Measurements from ENCODE around the gene GMDS.

GMDS gene

DNA sequence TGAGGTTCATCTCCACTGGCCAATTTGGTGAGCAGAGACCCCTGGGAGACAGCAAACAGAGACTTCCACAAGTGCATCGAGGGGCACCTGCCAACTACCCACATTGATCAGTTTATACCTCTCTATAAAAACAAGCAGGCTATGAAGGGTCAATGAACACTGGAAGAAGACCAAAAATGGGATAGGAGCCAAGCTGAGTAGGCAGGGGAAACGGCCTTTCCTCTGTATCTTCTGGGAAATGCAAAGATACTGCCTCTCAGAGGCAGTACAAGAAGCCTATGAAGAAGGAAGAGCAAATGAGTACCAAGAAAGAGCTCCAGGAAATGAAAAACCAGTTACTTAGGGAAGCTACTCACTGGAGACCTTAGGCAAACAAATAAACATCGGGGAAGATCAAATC is 247.7 kb downstream of the GMDS start:
- H3K4me1 ChIP-seq (ENCODE audit: insufficient read depth, low read length): no peaks in the 10 kb centered on the region
- no peak for DNase-seq
- no peak for TF ChIP-seq EZH2 (IDR thresholded peaks at IDR 0.05; ENCODE audit: borderline replicate concordance, low read depth, low read length, severe bottlenecking)
- TF ChIP-seq, protein P1, sequence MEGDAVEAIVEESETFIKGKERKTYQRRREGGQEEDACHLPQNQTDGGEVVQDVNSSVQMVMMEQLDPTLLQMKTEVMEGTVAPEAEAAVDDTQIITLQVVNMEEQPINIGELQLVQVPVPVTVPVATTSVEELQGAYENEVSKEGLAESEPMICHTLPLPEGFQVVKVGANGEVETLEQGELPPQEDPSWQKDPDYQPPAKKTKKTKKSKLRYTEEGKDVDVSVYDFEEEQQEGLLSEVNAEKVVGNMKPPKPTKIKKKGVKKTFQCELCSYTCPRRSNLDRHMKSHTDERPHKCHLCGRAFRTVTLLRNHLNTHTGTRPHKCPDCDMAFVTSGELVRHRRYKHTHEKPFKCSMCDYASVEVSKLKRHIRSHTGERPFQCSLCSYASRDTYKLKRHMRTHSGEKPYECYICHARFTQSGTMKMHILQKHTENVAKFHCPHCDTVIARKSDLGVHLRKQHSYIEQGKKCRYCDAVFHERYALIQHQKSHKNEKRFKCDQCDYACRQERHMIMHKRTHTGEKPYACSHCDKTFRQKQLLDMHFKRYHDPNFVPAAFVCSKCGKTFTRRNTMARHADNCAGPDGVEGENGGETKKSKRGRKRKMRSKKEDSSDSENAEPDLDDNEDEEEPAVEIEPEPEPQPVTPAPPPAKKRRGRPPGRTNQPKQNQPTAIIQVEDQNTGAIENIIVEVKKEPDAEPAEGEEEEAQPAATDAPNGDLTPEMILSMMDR (IDR thresholded peaks at IDR 0.05; ENCODE audit: borderline replicate concordance, extremely low read depth, low read length, poor library complexity, severe bottlenecking): no peak
- no peaks in the 10 kb centered on the region for H3K79me2 ChIP-seq (ENCODE audit: insufficient read depth, low read length)
- H3K27me3 ChIP-seq (ENCODE audit: insufficient read depth, low read length, poor library complexity): no peaks in the 10 kb centered on the region
- no peak overlapping the region for H3K4me2 ChIP-seq (ENCODE audit: insufficient read depth, low read length)
- H3K9me3 ChIP-seq (ENCODE audit: insufficient read depth, low read length, severe bottlenecking): no peaks in the 10 kb centered on the region
- no peak overlapping the region for H2AFZ ChIP-seq (ENCODE audit: low read depth, low read length)
- H4K20me1 ChIP-seq (ENCODE audit: insufficient read depth, low read length): 0 out of 2 replicates have a peak, but pooled peaks cover 3% of the 10 kb centered on the region
- H3K27ac ChIP-seq (ENCODE audit: low read length): no peak overlapping the region
- H3K36me3 ChIP-seq (ENCODE audit: insufficient read depth, low read length): no peaks in the 10 kb centered on the region
- ATAC-seq (ENCODE audit: insufficient read depth, low read depth): no peak
- no peak overlapping the region for H3K9ac ChIP-seq (ENCODE audit: low read depth, low read length)
- H3K4me3 ChIP-seq (ENCODE audit: low read depth in 1 of 2, low read length in 2 of 2): no peak overlapping the region

DNA sequence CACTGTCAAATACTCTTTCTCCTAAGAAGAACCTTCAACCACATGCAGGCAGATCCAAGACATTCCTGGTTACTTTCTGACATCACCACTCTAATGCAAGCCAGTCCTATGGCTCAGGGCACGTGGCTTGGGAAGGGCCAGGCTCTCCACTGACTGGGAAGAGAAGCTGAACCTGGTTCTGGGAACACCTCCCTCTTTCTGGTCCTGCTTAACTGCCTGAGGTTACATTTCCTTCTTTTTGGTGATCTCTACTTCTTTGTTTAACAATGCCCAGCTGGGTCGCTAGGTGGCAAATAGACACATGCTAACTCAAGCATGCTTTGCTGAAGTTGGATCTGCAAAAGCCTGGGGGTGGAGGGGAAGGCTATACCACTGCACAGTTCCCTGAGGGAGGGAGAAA is 249.8 kb downstream of the GMDS start:
- H3K27me3 ChIP-seq (ENCODE audit: insufficient read depth, low read length, poor library complexity): no peaks in the 10 kb centered on the region
- no peaks in the 10 kb centered on the region for H3K36me3 ChIP-seq (ENCODE audit: insufficient read depth, low read length)
- no peak overlapping the region for H3K9ac ChIP-seq (ENCODE audit: low read depth, low read length)
- no peaks in the 10 kb centered on the region for H3K4me1 ChIP-seq (ENCODE audit: insufficient read depth, low read length)
- DNase-seq (no peak), ATAC-seq (ENCODE audit: insufficient read depth, low read depth) (no peak)
- no peak overlapping the region for H3K4me2 ChIP-seq (ENCODE audit: insufficient read depth, low read length)
- no peak overlapping the region for H3K27ac ChIP-seq (ENCODE audit: low read length)
- no peak for TF ChIP-seq EZH2 (IDR thresholded peaks at IDR 0.05; ENCODE audit: borderline replicate concordance, low read depth, low read length, severe bottlenecking)
- TF ChIP-seq, protein P1 (IDR thresholded peaks at IDR 0.05; ENCODE audit: borderline replicate concordance, extremely low read depth, low read length, poor library complexity, severe bottlenecking): no peak
- H3K4me3 ChIP-seq (ENCODE audit: low read depth in 1 of 2, low read length in 2 of 2): no peak overlapping the region
- no peak overlapping the region for H2AFZ ChIP-seq (ENCODE audit: low read depth, low read length)
- H3K9me3 ChIP-seq (ENCODE audit: insufficient read depth, low read length, severe bottlenecking): no peaks in the 10 kb centered on the region
- 0 out of 2 replicates have a peak, but pooled peaks cover 3% of the 10 kb centered on the region for H4K20me1 ChIP-seq (ENCODE audit: insufficient read depth, low read length)
- H3K79me2 ChIP-seq (ENCODE audit: insufficient read depth, low read length): no peaks in the 10 kb centered on the region

DNA sequence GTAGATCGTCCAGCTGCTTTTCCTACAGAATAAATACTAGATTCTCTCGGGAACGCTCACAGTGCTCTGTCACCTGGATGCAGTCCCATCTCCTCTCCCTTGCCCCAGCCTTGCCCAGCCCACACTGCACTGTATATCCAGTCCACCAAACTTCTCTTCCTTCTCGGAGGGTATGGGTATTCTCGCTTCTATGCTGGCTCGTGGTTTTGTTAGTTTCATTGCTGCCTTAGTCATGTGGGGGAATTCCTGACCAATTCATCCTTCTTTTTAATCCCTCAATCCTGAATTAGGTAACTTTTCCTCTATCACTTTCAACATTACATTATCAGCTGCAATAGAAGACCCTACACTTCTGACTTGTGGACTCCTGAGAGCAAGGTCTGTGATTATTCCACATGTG is 252.4 kb downstream of the GMDS start:
- no peak for ATAC-seq (ENCODE audit: insufficient read depth, low read depth)
- H3K27ac ChIP-seq (ENCODE audit: low read length): no peak overlapping the region

More for the DNA sequence above, 252.4 kb downstream of the GMDS start:
- Histone ChIP-seq H3K9ac (ENCODE audit: low read depth, low read length) (no peak overlapping the region), H3K36me3 (ENCODE audit: insufficient read depth, low read length) (no peaks in the 10 kb centered on the region), H3K27me3 (ENCODE audit: insufficient read depth, low read length, poor library complexity) (no peaks in the 10 kb centered on the region), H3K4me1 (ENCODE audit: insufficient read depth, low read length) (no peaks in the 10 kb centered on the region), H3K4me2 (ENCODE audit: insufficient read depth, low read length) (no peak overlapping the region), H3K4me3 (ENCODE audit: low read depth in 1 of 2, low read length in 2 of 2) (no peak overlapping the region), H3K9me3 (ENCODE audit: insufficient read depth, low read length, severe bottlenecking) (no peaks in the 10 kb centered on the region), H2AFZ (ENCODE audit: low read depth, low read length) (no peak overlapping the region), H4K20me1 (ENCODE audit: insufficient read depth, low read length) (0 out of 2 replicates have a peak, but pooled peaks cover 3% of the 10 kb centered on the region), H3K79me2 (ENCODE audit: insufficient read depth, low read length) (no peaks in the 10 kb centered on the region)
- no peak for DNase-seq
- TF ChIP-seq, protein P1 (IDR thresholded peaks at IDR 0.05; ENCODE audit: borderline replicate concordance, extremely low read depth, low read length, poor library complexity, severe bottlenecking): no peak

Data from DND-41 (cell line).